Measurements from ENCODE around the gene ABAT. TPM values are rescaled to one million over a fixed set of nuclear protein-coding genes. Genes with fewer than 3 reads are reported as not detected.
A peak's percentile ranks its signal among the peaks of the same experiment; 100 is the strongest.
"Not testable (repeated sequence)": the region's sequence is repeated elsewhere in the genome, so short reads cannot be mapped to it uniquely, and the experiment has no call there.

Gene ABAT
- polyA plus RNA-seq, 4 donors, result 13.4 to 41.6 (median 34.6) TPM

- H3K27ac ChIP-seq (ENCODE audit: low read depth in 1 of 3, low read length in 2 of 3), result no peak overlapping the region
- no peak for FAIRE-seq
- peaks cover 3 to 73% (median 12%) of the 10 kb centered on the region in 3 donors for H3K36me3 ChIP-seq (ENCODE audit: control insufficient read depth in 3 of 3, insufficient read depth in 2 of 3, low read depth in 1 of 3, low read length in 3 of 3)
- 47 to 81% (median 62%) methylated on average over 11 of the region's 11 CpGs for WGBS, 3 donors
- H3K9me3 ChIP-seq (ENCODE audit: control insufficient read depth in 2 of 2, insufficient read depth in 1 of 2, low read depth in 1 of 2, low read length in 1 of 2), result peaks cover 0 to 3% of the 10 kb centered on the region in 2 donors
- H3K4me1 ChIP-seq (ENCODE audit: control insufficient read depth in 3 of 3, insufficient read depth in 2 of 3, low read depth in 1 of 3, low read length in 2 of 3), result no peaks in the 10 kb centered on the region
- no peak overlapping the region for H3K4me3 ChIP-seq (ENCODE audit: low read depth in 1 of 3, low read length in 3 of 3)
- peak in 1 of 2 donors; percentile 21 for DNase-seq
- H3K27me3 ChIP-seq (ENCODE audit: control insufficient read depth in 3 of 3, insufficient read depth in 3 of 3, low read length in 3 of 3), result no peaks in the 10 kb centered on the region
Measured at GRCh38 chr16:8774208-8774607, 99.8 kb downstream of the ABAT start.

GRCh38 chr16:8775359-8775758 lies 100.9 kb downstream of the ABAT start:
- no peak for DNase-seq
- no peak overlapping the region for H3K4me3 ChIP-seq (ENCODE audit: low read depth in 1 of 3, low read length in 3 of 3)
- 65 to 87% (median 70%) methylated on average over 1 of the region's 1 CpG for WGBS, 3 donors
- H3K4me1 ChIP-seq (ENCODE audit: control insufficient read depth in 3 of 3, insufficient read depth in 2 of 3, low read depth in 1 of 3, low read length in 2 of 3), result no peaks in the 10 kb centered on the region
- H3K27me3 ChIP-seq (ENCODE audit: control insufficient read depth in 3 of 3, insufficient read depth in 3 of 3, low read length in 3 of 3), result no peaks in the 10 kb centered on the region
- peaks cover 3 to 77% (median 9%) of the 10 kb centered on the region in 3 donors for H3K36me3 ChIP-seq (ENCODE audit: control insufficient read depth in 3 of 3, insufficient read depth in 2 of 3, low read depth in 1 of 3, low read length in 3 of 3)
- no peak for FAIRE-seq
- no peak overlapping the region for H3K27ac ChIP-seq (ENCODE audit: low read depth in 1 of 3, low read length in 2 of 3)
- H3K9me3 ChIP-seq (ENCODE audit: control insufficient read depth in 2 of 2, insufficient read depth in 1 of 2, low read depth in 1 of 2, low read length in 1 of 2), result peaks cover 0 to 3% of the 10 kb centered on the region in 2 donors

DNA sequence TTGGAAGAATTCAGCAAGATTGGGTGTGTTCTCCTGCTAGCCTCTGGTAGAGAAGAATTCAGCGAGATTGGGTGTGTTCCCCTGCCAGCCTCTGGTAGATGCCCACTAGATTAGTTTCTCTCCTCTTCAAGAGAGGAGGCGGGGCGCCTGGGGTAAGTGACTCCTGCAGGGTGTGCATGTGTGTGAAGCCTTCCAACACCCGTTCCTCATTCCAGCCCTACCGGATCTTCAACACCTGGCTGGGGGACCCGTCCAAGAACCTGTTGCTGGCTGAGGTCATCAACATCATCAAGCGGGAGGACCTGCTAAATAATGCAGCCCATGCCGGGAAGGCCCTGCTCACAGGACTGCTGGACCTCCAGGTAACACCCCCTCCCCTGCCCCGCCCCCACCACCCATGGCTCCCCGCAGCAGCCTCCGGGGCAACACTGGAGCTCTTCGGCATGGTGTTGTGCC lies 101.7 kb downstream of the ABAT start:
- no peaks in the 10 kb centered on the region for H3K4me1 ChIP-seq (ENCODE audit: control insufficient read depth in 3 of 3, insufficient read depth in 2 of 3, low read depth in 1 of 3, low read length in 2 of 3)
- H3K27ac ChIP-seq (ENCODE audit: low read depth in 1 of 3, low read length in 2 of 3), result no peak overlapping the region
- WGBS, 3 donors, result 31 to 66% (median 54%) methylated on average over 12 of the region's 12 CpGs
- no peak overlapping the region for H3K4me3 ChIP-seq (ENCODE audit: low read depth in 1 of 3, low read length in 3 of 3)
- no peaks in the 10 kb centered on the region for H3K27me3 ChIP-seq (ENCODE audit: control insufficient read depth in 3 of 3, insufficient read depth in 3 of 3, low read length in 3 of 3)
- DNase-seq (peak in 1 of 2 donors; percentile 64), FAIRE-seq (no peak)
- peaks cover 0 to 3% of the 10 kb centered on the region in 2 donors for H3K9me3 ChIP-seq (ENCODE audit: control insufficient read depth in 2 of 2, insufficient read depth in 1 of 2, low read depth in 1 of 2, low read length in 1 of 2)
- H3K36me3 ChIP-seq (ENCODE audit: control insufficient read depth in 3 of 3, insufficient read depth in 2 of 3, low read depth in 1 of 3, low read length in 3 of 3), result peaks cover 3 to 78% (median 9%) of the 10 kb centered on the region in 3 donors

DNA sequence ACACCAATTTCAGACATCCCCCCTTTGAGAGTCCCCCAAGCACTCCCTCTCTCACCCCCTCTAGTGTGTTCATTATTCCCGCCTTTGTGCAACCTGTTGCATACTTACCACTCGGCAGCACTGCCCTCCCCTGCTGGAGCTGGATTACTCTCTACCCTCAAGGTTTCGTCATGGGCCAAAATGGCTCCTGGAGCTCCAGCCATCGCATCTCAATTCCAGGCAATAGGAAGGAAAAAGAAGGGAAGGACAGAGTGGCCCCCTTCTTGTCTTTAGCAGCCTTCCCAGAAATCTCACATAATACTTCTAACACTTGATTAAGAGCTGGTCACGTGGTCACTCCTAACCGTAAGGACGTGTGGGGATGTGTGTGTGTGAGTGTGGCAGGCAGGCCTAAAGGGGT lies 102.8 kb downstream of the ABAT start:
- Histone ChIP-seq H3K9me3 (ENCODE audit: control insufficient read depth in 2 of 2, insufficient read depth in 1 of 2, low read depth in 1 of 2, low read length in 1 of 2) (peaks cover 0 to 3% of the 10 kb centered on the region in 2 donors), H3K4me3 (ENCODE audit: low read depth in 1 of 3, low read length in 3 of 3) (no peak overlapping the region), H3K27ac (ENCODE audit: low read depth in 1 of 3, low read length in 2 of 3) (no peak overlapping the region), H3K4me1 (ENCODE audit: control insufficient read depth in 3 of 3, insufficient read depth in 2 of 3, low read depth in 1 of 3, low read length in 2 of 3) (no peaks in the 10 kb centered on the region), H3K27me3 (ENCODE audit: control insufficient read depth in 3 of 3, insufficient read depth in 3 of 3, low read length in 3 of 3) (no peaks in the 10 kb centered on the region), H3K36me3 (ENCODE audit: control insufficient read depth in 3 of 3, insufficient read depth in 2 of 3, low read depth in 1 of 3, low read length in 3 of 3) (peaks cover 3 to 79% (median 12%) of the 10 kb centered on the region in 3 donors)
- DNase-seq, result no peak
- no peak for FAIRE-seq
- WGBS, 3 donors, result 90 to 92% (median 91%) methylated on average over 7 of the region's 7 CpGs

DNA sequence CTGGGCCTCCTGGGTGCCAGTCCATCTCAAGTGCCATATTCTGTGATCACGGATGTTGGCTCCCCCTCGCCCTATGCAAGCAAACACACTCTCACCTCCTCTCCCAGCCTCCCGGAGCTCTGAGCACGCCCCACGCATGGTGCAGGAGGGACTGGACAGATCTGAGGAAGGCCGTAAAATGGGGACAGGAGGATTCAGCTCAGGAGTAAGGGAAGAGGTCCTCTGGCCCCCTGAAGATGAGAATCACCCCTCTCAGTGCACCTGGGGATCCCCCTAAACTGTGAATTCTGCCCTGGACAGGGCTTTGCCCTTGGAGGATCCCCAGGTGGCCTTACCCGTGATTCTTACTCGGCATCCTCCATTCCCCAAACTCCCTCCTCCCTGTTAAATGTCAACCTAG lies 107.4 kb downstream of the ABAT start:
- H3K9me3 ChIP-seq (ENCODE audit: control insufficient read depth in 2 of 2, insufficient read depth in 1 of 2, low read depth in 1 of 2, low read length in 1 of 2), result peaks cover 0 to 3% of the 10 kb centered on the region in 2 donors
- no peak overlapping the region for H3K4me3 ChIP-seq (ENCODE audit: low read depth in 1 of 3, low read length in 3 of 3)
- no peak overlapping the region for H3K27ac ChIP-seq (ENCODE audit: low read depth in 1 of 3, low read length in 2 of 3)
- no peaks in the 10 kb centered on the region for H3K4me1 ChIP-seq (ENCODE audit: control insufficient read depth in 3 of 3, insufficient read depth in 2 of 3, low read depth in 1 of 3, low read length in 2 of 3)
- H3K36me3 ChIP-seq (ENCODE audit: control insufficient read depth in 3 of 3, insufficient read depth in 2 of 3, low read depth in 1 of 3, low read length in 3 of 3), result peaks cover 0 to 55% (median 5%) of the 10 kb centered on the region in 3 donors
- 91 to 94% (median 92%) methylated on average over 8 of the region's 8 CpGs for WGBS, 3 donors
- FAIRE-seq, result no peak
- H3K27me3 ChIP-seq (ENCODE audit: control insufficient read depth in 3 of 3, insufficient read depth in 3 of 3, low read length in 3 of 3), result no peaks in the 10 kb centered on the region
- DNase-seq, result no peak

GRCh38 chr16:8782673-8783072 lies 108.3 kb downstream of the ABAT start:
- Histone ChIP-seq H3K27me3 (ENCODE audit: control insufficient read depth in 3 of 3, insufficient read depth in 3 of 3, low read length in 3 of 3) (no peaks in the 10 kb centered on the region), H3K36me3 (ENCODE audit: control insufficient read depth in 3 of 3, insufficient read depth in 2 of 3, low read depth in 1 of 3, low read length in 3 of 3) (peaks cover 0 to 46% (median 5%) of the 10 kb centered on the region in 3 donors), H3K4me1 (ENCODE audit: control insufficient read depth in 3 of 3, insufficient read depth in 2 of 3, low read depth in 1 of 3, low read length in 2 of 3) (no peaks in the 10 kb centered on the region), H3K9me3 (ENCODE audit: control insufficient read depth in 2 of 2, insufficient read depth in 1 of 2, low read depth in 1 of 2, low read length in 1 of 2) (no peaks in the 10 kb centered on the region), H3K4me3 (ENCODE audit: low read depth in 1 of 3, low read length in 3 of 3) (no peak overlapping the region), H3K27ac (ENCODE audit: low read depth in 1 of 3, low read length in 2 of 3) (no peak overlapping the region)
- WGBS, 3 donors, result 60 to 86% (median 79%) methylated on average over 6 of the region's 6 CpGs
- DNase-seq (no peak), FAIRE-seq (no peak)

- Histone ChIP-seq H3K4me1 (ENCODE audit: control insufficient read depth in 3 of 3, insufficient read depth in 2 of 3, low read depth in 1 of 3, low read length in 2 of 3) (peaks cover 0 to 22% (median 3%) of the 10 kb centered on the region in 3 donors), H3K36me3 (ENCODE audit: control insufficient read depth in 3 of 3, insufficient read depth in 2 of 3, low read depth in 1 of 3, low read length in 3 of 3) (peaks cover 0 to 22% (median 5%) of the 10 kb centered on the region in 3 donors), H3K27ac (ENCODE audit: low read depth in 1 of 3, low read length in 2 of 3) (no peak overlapping the region), H3K9me3 (ENCODE audit: control insufficient read depth in 2 of 2, insufficient read depth in 1 of 2, low read depth in 1 of 2, low read length in 1 of 2) (no peaks in the 10 kb centered on the region), H3K4me3 (ENCODE audit: low read depth in 1 of 3, low read length in 3 of 3) (no peak overlapping the region), H3K27me3 (ENCODE audit: control insufficient read depth in 3 of 3, insufficient read depth in 3 of 3, low read length in 3 of 3) (no peaks in the 10 kb centered on the region)
- FAIRE-seq (no peak), DNase-seq (no peak)
- WGBS, 3 donors, result 87 to 92% (median 87%) methylated on average over 6 of the region's 6 CpGs
Measured at GRCh38 chr16:8785408-8785807, 111.0 kb downstream of the ABAT start.

DNA sequence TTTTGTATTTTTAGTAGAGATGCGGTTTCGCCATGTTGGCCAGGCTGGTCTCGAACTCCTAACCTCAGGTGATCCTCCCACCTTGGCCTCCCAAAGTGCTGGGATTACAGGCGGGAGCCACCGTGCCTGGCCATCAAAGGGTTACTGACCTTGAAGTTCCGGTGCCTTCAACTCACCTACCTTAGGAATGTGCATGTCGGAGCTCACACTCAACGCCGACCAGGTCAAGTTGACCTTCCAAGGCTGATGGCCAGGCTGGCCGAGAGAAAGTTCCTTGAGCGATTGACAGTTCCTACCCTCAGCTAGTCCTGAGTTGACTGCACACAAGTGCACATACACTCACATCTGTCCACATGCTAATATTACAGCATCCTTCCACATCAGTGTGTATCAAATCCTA lies 111.9 kb downstream of the ABAT start:
- H3K27ac ChIP-seq (ENCODE audit: low read depth in 1 of 3, low read length in 2 of 3); H3K4me3 ChIP-seq (ENCODE audit: low read depth in 1 of 3, low read length in 3 of 3); FAIRE-seq; H3K9me3 ChIP-seq (ENCODE audit: control insufficient read depth in 2 of 2, insufficient read depth in 1 of 2, low read depth in 1 of 2, low read length in 1 of 2); DNase-seq; H3K27me3 ChIP-seq (ENCODE audit: control insufficient read depth in 3 of 3, insufficient read depth in 3 of 3, low read length in 3 of 3): not testable (repeated sequence)
- Histone ChIP-seq H3K4me1 (ENCODE audit: control insufficient read depth in 3 of 3, insufficient read depth in 2 of 3, low read depth in 1 of 3, low read length in 2 of 3) (peaks cover 0 to 22% (median 3%) of the 10 kb centered on the region in 3 donors), H3K36me3 (ENCODE audit: control insufficient read depth in 3 of 3, insufficient read depth in 2 of 3, low read depth in 1 of 3, low read length in 3 of 3) (peaks cover 0 to 15% (median 5%) of the 10 kb centered on the region in 3 donors)
- WGBS, 3 donors, result 88 to 92% (median 89%) methylated on average over 11 of the region's 11 CpGs

Measured in small intestine (tissue), 7 donors.